ENCODE results near the gene SHROOM3.

The SHROOM3 gene

DNA sequence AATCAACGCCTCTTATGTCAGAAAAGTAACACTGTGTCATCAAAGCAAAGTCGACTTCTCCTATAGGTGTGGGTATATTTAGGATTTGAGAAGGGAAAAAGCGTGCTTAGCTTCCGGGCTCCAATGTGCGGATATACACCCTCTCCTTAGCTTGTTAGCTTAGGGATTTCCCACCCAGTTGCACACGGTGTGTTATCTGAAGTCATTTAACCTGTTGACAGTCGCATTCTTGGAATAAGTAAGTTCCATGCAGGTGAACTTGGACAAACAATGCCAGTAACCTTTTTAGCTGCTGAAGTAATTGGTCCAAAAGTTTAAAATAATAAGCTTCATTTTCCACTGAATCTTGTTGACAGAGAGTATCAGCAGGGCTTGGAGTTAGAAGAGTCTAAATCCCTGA, 113.7 kb downstream of the SHROOM3 start:
- TF ChIP-seq, protein P1, sequence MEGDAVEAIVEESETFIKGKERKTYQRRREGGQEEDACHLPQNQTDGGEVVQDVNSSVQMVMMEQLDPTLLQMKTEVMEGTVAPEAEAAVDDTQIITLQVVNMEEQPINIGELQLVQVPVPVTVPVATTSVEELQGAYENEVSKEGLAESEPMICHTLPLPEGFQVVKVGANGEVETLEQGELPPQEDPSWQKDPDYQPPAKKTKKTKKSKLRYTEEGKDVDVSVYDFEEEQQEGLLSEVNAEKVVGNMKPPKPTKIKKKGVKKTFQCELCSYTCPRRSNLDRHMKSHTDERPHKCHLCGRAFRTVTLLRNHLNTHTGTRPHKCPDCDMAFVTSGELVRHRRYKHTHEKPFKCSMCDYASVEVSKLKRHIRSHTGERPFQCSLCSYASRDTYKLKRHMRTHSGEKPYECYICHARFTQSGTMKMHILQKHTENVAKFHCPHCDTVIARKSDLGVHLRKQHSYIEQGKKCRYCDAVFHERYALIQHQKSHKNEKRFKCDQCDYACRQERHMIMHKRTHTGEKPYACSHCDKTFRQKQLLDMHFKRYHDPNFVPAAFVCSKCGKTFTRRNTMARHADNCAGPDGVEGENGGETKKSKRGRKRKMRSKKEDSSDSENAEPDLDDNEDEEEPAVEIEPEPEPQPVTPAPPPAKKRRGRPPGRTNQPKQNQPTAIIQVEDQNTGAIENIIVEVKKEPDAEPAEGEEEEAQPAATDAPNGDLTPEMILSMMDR (IDR thresholded peaks at IDR 0.05; ENCODE audit: insufficient read depth, low read length, poor library complexity, severe bottlenecking): no peak
- Histone ChIP-seq H3K36me3 (ENCODE audit: control insufficient read depth, insufficient read depth, low read length) (no peaks in the 10 kb centered on the region), H3K27me3 (replicated peaks; ENCODE audit: control insufficient read depth, insufficient read depth, low read length) (peaks cover 3% of the 10 kb centered on the region), H3K4me3 (replicated peaks; ENCODE audit: low read depth, low read length) (no peak overlapping the region)
- no peak for DNase-seq (ENCODE audit: extremely low read depth, insufficient read length)

- TF ChIP-seq, protein P1 (IDR thresholded peaks at IDR 0.05; ENCODE audit: insufficient read depth, low read length, poor library complexity, severe bottlenecking): no peak
- no peak for DNase-seq (ENCODE audit: extremely low read depth, insufficient read length)
- H3K27me3 ChIP-seq (replicated peaks; ENCODE audit: control insufficient read depth, insufficient read depth, low read length): peaks cover 3% of the 10 kb centered on the region
- H3K4me3 ChIP-seq (replicated peaks; ENCODE audit: low read depth, low read length): no peak overlapping the region
- no peaks in the 10 kb centered on the region for H3K36me3 ChIP-seq (ENCODE audit: control insufficient read depth, insufficient read depth, low read length)
Observed at GRCh38 chr4:76549765-76550164, 114.7 kb downstream of the SHROOM3 start.

DNA sequence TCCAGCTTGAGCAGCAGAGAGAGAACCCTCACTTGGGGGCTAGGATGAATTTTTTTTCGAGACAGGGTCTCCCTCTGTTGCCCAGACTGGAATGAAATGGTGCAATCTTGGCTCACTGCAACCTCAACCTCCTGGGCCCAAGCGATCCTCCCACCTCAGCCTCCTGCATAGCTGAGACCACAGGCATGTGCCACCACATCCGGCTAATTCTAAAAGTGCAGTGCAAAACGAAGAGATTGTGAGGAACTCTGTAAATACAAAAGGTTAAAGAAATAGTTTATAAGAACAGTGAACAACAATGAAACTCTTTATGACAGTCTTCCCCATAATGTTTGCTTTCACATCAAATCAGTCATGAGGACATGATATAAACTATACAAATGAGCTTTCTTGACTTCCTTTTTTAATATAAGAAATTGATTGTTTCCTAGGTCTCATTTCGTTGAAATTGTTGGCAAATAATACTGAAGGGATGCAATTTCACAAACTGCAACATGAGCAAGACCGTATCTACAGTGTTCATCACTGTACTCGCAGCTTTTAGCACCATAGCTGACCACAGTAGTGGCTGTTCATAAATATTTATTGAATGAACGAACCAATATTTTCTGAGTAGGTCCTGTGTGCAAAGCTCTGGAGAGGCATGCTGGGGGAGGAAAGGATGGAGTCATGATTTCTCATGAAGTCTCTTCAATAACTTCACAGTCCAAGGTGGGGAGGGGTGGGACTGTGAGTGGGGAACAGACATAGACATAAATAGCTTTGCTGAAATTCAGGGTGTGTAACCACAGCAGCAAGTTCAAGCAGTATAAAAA, 116.1 kb downstream of the SHROOM3 start:
- H3K36me3 ChIP-seq (ENCODE audit: control insufficient read depth, insufficient read depth, low read length): no peaks in the 10 kb centered on the region
- TF ChIP-seq, protein P1 (IDR thresholded peaks at IDR 0.05; ENCODE audit: insufficient read depth, low read length, poor library complexity, severe bottlenecking): no peak
- H3K27me3 ChIP-seq (replicated peaks; ENCODE audit: control insufficient read depth, insufficient read depth, low read length): peaks cover 3% of the 10 kb centered on the region
- no peak for DNase-seq (ENCODE audit: extremely low read depth, insufficient read length)
- H3K4me3 ChIP-seq (replicated peaks; ENCODE audit: low read depth, low read length): no peak overlapping the region

GRCh38 chr4:76554630-76555029, 119.6 kb downstream of the SHROOM3 start:
- no peaks in the 10 kb centered on the region; the same call in 1 of the 2 replicates for H3K27me3 ChIP-seq (replicated peaks; ENCODE audit: control insufficient read depth, insufficient read depth, low read length)
- no peaks in the 10 kb centered on the region for H3K36me3 ChIP-seq (ENCODE audit: control insufficient read depth, insufficient read depth, low read length)
- no peak for DNase-seq (ENCODE audit: extremely low read depth, insufficient read length)
- H3K4me3 ChIP-seq (replicated peaks; ENCODE audit: low read depth, low read length): no peak overlapping the region
- TF ChIP-seq, protein P1 (IDR thresholded peaks at IDR 0.05; ENCODE audit: insufficient read depth, low read length, poor library complexity, severe bottlenecking): no peak

DNA sequence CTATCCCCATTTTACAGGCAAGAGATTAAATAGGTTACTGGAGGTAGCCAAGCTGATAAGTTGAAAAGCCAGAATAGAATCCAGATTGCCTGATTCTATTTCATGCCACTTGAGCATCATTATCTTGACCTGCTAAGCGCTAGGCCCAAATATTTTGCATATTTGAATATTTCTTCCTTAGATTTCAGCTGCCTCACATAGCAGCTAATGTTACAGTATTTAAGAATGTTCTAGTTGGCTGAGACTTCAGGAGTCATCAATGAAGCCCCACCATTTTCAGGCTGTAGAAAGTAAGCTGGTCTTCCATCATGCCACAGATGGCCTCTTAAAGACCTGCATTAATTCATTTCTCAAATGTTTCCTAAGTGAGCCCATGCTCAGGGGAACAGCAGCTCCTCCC, 121.4 kb downstream of the SHROOM3 start:
- TF ChIP-seq, protein P1 (IDR thresholded peaks at IDR 0.05; ENCODE audit: insufficient read depth, low read length, poor library complexity, severe bottlenecking): no peak
- no peak for DNase-seq (ENCODE audit: extremely low read depth, insufficient read length)
- H3K4me3 ChIP-seq (replicated peaks; ENCODE audit: low read depth, low read length): no peak overlapping the region
- no peaks in the 10 kb centered on the region for H3K36me3 ChIP-seq (ENCODE audit: control insufficient read depth, insufficient read depth, low read length)
- no peaks in the 10 kb centered on the region; the same call in 1 of the 2 replicates for H3K27me3 ChIP-seq (replicated peaks; ENCODE audit: control insufficient read depth, insufficient read depth, low read length)

Measured in GM06990 (cell line).